GM18909 (cell line): ENCODE results near the gene FERMT2.

Source experiments
- ATAC-seq: cut with Tn5 transposase; IDR thresholded peaks from one replicate; pipeline ENCODE4 v1.9.1; 2021; ENCODE audit warnings: mild to moderate bottlenecking; ENCODE audit not compliant: unreplicated experiment, poor library complexity

Gene FERMT2, protein sequence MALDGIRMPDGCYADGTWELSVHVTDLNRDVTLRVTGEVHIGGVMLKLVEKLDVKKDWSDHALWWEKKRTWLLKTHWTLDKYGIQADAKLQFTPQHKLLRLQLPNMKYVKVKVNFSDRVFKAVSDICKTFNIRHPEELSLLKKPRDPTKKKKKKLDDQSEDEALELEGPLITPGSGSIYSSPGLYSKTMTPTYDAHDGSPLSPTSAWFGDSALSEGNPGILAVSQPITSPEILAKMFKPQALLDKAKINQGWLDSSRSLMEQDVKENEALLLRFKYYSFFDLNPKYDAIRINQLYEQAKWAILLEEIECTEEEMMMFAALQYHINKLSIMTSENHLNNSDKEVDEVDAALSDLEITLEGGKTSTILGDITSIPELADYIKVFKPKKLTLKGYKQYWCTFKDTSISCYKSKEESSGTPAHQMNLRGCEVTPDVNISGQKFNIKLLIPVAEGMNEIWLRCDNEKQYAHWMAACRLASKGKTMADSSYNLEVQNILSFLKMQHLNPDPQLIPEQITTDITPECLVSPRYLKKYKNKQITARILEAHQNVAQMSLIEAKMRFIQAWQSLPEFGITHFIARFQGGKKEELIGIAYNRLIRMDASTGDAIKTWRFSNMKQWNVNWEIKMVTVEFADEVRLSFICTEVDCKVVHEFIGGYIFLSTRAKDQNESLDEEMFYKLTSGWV

DNA sequence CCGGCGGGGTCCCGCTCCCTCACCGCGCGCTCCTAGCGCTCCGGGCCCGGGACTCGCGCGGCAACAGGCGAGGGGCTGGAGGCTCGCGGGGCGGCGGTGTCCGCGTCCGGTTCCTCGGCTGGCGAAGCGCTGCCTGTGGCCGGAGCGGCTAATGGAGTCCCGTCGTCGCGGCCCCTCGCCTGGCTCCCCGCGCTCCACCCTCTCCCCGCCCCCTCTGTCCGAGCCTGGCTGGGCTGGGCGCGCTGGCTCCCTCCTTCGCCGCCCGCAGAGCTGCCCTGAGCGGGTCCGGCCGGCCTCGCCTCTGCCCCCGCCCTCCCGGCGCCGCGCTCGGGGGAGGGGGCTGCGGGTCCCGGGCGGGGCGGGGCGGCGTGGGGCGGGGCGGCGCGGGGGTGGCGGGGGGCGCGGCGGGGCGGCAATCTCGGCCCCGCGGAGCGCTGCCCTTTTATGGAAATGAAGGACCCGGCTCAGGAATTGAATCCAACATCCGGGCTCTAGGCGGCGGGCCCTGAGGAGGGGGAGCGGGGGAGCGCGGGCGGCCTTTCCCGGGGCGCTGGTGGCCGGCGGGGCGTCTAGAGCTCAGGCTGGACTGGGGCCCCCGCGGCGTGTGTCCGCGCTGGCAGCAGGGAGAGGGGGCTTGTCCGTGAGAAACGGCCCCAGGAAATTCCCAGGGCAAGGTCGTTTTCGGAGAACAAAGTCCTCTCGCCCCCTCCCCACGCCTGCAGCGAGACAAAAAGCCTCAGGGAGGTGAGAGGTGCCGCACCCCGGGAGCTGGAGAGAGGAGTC is at the start of gene FERMT2:
Gene FERMT2, minus strand, starts transcription at position 153 of the 783 bp plus-strand sequence. CDS start 482 bp downstream, outside the sequence.
- peak; percentile 58 for ATAC-seq

- ATAC-seq = no peak
Observed at GRCh38 chr14:52998376-52999015, 47.6 kb upstream of the FERMT2 start.

DNA sequence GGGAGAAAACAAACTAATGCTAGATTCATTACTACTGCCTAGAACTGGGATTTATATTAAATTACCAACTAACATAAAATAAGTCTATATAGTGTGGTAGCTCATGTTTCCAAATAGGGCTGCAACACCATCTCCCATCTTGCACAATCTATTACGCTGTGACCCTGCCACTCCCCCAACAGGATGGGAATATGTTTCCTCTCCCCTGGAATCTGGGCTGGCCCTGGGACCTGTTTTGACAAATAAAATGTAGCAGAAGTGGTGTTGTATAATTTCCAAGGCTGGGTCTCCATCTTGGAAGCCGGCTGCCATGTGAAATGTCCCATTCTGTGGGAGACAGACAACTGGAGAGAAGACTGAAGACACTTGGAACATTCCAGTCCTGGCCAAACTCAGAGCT is 45.6 kb upstream of the FERMT2 start:
- no peak for ATAC-seq

- ATAC-seq = no peak
Observed at GRCh38 chr14:52995998-52996397, 45.1 kb upstream of the FERMT2 start.

DNA sequence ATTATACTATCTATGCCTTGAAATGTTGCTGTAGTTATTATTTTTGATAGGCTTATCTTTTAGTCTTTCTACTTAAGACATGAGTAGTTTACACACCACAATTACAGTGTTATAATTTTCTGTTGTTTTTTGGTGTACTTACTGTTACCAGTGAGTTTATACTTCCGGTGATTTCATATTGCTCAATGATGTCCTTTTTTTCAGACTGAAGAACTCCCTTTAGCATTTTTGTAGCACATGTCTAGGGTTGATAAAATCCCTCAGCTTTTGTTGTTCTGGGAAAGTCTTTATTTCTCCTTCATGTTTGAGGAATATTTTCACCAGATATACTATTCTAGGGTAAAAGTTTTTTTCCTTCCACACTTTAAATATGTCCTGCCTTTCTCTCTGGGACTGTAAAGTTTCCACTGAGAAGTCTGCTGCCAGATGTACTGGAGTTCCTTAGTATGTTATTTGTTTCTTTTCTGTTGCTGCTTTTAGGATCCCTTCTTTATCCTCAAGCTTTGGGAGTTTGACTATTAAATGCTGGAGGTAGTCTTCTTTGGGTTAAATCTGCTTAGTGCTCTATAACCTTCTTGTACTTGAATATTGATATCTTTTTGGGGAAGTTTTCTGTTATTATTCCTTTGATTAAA is 41.5 kb upstream of the FERMT2 start:
- ATAC-seq = no peak

- no peak for ATAC-seq
Observed at GRCh38 chr14:52988139-52988538, 37.3 kb upstream of the FERMT2 start.

DNA sequence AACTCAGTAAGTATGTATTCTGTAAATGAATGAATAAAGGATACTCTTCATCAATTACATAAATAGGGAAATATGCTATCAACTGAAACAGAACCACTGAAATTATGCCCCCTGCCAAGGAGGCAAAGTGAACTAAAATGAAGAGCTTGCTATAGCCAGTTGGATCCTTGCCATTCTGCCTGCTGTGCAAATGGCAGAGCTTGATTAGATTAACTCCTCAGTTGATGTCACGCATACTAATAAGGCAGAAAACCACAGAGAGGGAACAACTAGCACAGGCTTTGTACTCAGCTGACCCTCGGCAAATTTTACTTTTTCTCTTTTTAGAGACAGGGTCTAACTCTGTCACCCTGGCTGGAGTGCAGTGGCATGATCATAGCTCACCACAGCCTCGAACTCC is 36.7 kb upstream of the FERMT2 start:
- no peak for ATAC-seq

DNA sequence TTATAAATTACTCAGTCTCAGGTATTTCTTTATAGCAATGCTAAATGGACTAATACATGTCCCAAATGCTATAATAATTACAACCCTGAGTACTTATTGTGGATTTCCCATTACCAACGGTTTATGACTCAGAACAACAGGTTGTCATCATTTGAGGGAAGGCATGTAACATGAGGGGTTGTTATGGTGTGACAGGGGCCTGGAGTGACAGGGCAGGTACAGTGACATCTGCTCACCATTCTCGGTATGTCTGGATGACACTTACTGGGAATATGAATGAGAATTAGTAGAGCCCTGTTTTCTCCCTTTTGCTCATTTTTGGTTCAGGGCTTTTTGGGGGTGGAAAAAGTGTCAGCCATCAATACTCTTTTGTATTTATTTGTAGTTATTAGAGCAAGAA is 36.2 kb upstream of the FERMT2 start:
- ATAC-seq = no peak

GRCh38 chr14:52977798-52978197 is 26.9 kb upstream of the FERMT2 start:
- ATAC-seq = no peak

DNA sequence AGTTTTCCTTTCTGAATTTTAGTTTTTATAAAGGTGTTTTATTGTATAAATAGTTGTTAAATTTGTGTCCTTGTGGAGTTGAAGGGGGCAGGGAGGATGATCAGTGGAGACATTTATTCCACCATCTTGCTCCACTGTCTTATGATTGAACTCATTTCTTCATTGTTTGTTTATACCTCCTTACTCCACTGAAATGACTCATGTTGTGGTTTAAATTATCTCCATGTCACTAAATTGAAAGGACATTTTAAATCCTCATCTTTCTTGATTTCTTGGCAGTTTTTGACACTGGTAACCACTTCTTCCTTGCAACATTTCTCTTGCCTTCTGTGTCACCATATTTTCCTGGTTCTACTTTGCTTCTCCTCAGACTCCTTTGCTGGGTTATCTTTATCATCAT is 23.6 kb upstream of the FERMT2 start:
- ATAC-seq = no peak

DNA sequence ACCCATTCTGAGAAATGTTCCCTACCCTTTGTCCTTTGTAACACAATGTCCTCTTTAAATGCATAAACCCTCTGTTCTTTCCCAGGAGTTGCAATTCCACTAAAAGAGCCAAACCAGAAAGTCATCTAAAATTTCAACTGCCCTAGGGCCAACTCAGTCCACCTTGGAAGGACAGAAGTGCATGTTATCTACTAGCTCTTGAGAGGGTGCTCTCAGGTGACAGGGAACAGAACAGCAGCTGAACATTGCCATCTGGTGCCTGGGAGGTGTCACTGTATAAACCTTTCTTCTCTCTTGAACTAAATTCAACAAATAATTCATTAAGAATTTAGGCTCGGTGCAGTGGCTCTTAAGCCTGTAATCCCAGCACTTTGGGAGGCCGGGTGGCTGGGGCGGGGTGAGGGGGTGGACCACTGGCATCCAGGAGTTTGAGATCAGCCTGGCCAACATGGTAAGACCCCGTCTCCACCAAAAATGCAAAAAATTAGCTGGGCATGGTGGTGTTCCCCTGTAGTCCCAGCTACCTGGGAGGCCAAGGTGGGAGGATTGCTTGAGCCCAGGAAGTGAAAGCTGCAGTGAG is 10.3 kb upstream of the FERMT2 start:
- peak; percentile 55 for ATAC-seq

GRCh38 chr14:52960627-52961026 is 9.8 kb upstream of the FERMT2 start:
- ATAC-seq = no peak

DNA sequence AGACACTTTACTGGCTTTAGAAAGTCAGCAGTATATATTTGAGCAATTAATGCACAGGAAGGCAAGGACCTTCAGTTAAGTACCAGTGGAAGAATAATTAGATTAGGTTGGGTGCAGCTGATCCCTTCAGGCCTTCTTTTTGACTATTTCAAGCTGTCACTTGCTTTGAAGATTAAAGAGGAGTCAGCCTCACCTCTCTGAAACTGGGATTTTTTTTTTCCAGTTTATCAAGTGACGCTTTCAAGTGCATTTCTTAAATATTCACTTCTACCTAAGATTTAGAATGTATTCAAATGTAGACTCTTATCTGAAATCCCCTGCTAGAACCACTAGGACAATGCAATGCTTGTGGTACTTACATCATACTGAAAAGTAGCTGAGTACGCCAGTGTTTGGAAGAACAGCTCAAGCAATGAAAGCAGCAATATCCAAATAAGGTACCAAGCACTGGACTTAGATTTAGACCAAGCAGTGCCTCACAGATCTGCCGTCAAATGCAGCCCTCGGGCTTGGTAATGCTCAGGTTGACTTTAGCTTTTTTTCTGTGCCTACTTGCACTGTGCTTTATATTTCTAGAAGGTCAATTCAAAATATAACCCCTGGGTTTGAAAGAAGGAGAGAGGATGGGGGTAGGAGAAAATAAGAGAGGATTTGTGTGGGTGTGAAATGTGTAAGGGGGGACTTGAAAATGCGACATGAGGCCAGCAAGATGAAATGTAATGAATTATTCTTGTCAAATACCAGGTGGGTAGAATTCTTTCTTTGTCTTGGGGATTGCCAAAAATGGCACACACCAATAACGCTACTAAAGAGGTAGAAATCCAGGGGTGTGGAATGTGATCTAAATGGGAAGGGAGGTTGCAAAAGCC is 3.7 kb upstream of the FERMT2 start:
- no peak for ATAC-seq

GRCh38 chr14:52951681-52952554 is 1.1 kb upstream of the FERMT2 start:
- ATAC-seq = no peak

DNA sequence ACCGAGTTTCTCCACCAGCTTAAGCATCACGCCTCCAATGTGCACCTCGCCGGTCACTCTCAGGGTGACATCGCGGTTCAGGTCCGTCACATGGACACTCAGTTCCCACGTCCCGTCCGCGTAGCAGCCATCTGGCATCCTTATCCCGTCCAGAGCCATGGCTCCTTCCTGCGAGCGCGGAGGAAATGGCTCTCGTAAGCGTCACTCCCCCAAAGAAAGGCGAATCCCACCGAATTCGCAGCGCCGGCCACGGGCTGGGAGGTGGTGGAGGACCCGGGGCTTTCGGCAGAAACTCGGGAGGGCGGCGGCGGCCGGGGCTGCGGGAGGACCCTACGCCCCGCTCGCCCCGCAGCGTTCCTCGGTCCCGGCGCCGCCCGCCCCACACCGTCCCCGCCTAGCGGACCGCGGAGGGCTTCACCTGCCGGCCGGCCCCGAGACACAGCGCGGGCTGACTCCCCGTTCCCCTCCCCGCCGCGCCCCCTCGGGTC is 396 bp downstream of the FERMT2 start:
- ATAC-seq = peak; percentile 55

- ATAC-seq = no peak
Observed at GRCh38 chr14:52949711-52950409, 990 bp downstream of the FERMT2 start.

DNA sequence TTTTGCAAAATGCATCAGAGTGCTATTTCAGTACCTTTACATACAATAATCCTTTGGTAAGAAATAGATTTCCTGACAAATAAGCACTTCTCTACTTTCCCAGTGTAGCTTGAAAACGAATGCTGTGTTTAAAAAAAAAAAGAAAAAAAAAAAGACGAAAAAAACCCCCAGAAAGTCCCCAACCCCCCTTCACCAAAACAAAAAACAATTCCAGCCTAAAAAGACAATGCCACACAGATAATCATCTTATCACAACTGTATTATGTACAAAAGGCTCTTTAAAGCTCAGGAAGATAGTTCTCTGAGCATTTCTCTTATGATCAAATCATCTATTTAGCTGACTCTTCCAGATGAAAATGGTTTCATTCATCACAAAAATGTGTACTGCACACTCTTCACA is 1.6 kb downstream of the FERMT2 start:
- ATAC-seq = no peak
